CD1c-positive myeloid dendritic cell (primary cell): ENCODE results near the gene TMEM233.
A peak's percentile ranks its signal among the peaks of the same experiment; 100 is the strongest.

Source experiments
- DNase-seq: peaks from one replicate; pipeline ENCODE4 v3.0.0-alpha.2; 2016; ENCODE audit errors: extremely low spot score

Gene TMEM233

DNA sequence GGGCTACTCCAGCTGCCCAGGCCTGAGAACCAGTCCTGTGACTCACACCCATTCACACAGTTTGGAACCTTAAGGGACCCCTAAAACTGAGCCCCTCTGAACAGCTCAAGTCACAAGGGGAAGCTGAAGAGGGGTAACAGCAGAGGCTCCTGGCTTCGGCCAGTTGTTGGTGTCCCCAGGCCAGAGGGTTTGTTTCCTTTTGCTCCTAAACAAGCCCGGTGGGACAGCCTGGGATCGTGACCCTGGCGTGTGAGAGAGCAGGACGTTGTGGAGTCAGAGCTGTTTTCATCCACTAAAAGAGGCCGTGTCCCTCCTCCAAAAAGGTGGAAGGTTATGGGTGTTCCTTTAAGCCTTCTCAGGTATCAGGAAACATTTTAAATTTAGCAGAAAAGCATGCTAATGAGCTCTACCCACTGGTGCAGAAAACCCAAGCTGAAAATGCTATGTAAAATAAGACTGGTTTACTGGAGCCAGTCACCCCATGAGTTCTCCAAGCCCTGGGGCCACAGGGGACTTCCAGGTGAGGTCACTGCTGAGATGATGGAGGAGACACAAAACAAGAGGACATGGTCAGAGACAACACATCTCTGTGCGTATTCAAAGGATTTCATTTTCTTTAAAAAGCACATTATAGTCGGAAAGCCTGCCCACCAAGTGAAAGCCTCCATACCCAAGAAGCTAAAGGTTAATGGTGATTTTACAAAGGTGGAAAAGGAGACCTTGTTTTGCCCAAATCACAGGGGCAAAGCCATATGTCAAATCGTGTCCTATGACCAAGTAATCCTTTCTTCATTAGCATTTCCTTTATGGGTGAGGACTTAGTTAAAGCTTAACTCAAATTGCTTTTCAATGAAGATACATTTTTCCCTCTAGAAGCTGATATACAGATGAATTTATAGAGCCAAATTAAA lies 88.4 kb downstream of the TMEM233 start:
- peak; percentile 6 for DNase-seq

DNA sequence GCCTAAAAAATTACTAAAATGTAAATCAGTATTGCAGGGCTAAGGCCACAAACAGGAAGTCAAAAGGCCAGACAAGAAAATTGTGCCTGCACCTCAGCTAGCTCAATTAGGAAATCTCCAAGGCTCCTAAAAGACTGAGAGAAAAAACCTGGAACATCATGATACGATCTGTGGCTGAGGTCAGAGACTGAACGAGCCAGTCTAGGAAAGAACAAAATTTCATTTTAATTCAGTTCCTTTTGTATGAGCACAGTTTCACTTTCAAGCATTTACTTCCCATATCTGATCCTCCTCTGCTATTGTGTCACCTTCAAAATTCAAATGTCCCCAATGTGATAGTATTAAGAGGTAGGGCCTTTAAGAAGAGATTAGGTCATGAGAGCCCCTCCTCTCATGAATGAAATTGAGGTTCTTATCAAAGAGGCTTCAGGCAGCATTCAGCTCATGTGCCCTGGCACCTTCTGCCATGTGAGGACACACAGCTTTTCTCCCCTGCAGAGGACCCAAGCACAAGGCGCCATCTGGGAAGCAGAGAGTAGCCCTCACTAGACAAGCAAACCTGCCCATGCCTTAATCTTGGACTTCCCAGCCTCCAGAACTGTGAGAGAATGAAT lies 89.2 kb downstream of the TMEM233 start:
- peak; percentile 53 for DNase-seq

DNA sequence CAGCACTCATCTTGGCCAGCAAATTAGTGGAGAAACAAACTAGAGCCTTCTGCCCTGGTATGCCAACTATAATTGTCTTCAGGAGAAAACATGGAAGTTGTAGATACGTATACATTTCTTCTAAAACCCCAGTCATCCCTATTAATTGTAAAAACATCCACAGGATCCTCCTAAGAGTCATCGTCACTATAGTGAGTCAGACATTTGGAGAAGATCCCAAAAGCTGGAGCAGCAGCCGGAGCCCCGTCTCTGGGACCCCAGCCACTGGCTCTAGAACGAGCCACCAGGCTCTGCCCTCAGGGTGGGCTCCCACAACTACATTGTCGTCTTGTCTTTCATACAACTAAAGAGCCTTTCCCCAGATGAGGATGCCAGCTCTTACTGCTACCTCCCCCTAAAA lies 89.8 kb downstream of the TMEM233 start:
- DNase-seq, result no peak

DNA sequence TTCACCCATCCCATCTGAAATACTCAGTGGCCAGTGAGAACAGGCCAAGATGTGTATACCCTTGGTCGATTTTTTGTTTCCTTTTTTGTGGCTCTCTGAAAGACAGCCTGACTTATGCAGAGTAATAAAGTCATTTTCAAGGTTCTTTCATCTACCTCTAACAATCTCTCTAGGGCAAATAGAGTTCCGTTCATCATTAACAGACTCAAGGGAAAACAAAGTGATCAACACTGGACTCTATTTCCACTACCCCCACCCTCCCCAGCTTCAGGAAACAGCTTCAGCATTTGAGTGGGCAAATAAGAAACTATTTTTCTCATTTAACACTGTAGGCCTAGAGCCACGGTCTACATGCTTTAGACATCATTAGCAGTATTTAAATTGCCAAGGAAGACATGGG lies 90.2 kb downstream of the TMEM233 start:
- no peak for DNase-seq

DNA sequence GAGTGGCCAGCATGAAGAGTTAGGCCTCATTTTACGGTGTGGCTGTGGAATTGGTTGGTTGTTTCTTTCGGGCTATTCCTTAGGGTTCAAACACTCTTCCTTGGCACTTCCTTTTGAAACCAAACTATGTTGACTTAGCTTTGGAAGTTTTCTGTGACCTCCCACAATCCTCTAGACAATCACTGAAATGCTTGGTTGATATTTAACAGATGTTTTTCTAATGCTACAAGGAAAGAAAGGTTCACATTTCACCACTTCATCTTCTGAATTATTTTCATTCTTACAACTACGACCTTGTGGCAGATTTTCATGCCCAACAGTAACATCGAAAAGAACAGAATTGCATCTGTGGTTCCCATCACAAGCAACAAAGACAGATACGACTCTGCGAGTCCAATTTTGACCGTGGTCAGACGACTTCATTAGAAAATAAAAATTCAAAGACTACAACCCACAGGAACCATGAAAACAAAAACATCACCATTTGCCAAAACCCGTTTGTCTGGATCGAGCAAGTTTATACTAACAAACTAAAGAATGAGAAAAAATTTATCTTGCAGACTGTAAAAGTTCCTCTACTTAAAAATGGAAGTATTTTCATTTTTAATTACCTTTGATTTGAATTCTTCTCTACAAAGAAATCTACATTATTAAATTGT lies 91.3 kb downstream of the TMEM233 start:
- no peak for DNase-seq

DNA sequence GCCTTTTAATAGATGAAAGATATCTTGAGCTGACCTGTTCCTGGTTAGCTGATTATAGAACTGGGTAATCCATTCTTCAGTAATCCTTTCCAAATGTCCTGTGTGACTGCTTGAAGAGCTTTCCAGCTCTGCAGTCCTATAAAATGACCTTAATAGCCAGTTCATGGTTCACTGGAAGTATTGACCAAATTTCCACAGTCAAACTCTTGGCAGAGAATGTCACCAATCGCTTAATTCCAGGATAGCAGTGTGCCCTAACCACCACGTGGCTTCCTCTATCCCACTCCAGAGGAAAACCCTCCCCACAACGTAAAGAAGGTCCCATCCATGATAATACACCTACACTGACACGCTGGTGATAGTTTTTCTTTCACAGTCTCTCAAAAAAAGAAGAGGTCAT lies 91.8 kb downstream of the TMEM233 start:
- DNase-seq, result no peak

DNA sequence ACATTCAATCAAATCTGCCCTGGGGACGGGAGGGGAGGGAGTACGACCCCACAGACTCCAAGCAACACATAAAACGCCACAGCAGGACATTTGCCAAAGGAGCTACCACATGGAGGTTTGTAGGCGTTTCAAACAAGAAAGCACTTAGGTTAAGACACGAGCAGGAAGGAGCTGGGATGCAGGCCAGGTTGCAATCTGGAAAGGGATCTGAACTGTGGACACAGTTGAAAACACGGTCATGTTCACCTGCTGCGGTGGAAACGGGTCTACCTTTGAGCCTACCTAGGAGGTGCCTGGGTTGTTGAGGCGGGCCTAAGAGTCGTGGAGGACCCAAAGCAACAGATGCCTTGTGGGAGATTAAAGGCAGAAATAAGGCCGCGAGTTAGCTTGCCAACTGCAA lies 92.8 kb downstream of the TMEM233 start:
- no peak for DNase-seq

DNA sequence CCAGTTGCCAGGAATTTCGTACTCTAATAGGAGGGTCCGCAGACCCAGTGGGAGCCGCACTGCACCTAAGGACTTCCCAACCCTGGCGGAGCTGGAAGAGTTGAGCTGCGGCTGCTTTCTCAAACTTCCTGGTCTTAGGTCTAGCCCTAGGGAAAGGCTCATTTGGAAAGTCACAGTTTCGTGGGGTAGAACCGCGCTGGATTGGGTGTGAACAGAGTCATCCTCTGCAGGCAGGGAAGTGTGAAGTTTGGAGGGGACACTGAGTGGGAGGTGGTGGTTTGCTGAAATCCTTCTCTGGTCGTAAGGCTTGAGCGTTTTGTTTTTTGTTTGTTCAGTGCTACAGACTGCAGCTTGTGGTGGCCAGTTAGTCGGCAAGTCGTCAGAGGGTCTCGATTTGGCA lies 93.2 kb downstream of the TMEM233 start:
- no peak for DNase-seq

DNA sequence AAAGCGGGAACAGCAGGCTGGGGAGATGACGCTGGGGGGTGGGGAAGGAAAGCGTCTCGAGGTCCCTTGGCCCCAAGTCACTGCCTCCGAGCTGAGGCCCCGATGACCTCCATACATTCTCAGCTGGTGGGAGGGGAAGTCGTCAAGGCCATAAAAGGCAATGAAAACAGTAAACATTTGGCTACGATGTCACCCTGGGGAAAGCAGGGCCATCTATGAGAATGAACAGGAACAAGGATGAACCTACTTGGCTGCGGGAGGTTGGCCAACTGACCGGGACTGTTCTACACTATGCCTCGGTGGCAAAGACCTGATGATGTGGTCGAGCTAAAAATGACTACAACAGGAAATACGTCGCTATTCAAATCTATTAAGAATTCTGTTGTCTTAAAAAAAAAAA lies 93.8 kb downstream of the TMEM233 start:
- no peak for DNase-seq

DNA sequence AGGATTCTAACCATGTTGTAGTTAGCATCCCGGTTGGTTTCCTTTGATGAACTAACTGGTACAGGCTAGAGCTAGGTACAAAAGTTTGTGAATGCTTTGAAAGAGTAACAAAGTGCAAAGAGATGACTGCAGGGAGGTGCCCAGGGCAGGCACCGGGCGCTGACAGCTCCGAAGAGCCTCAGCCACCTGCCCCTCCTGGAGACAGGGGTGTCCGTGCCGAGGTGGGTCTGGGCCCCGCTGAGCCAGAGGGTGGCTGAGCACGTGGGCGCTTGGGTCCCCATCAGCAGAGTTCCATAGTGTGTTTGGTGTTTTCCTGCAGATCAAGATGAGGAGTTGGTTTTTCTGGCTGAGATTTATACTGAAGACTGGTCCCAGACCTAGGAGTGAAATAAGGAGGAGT lies 94.3 kb downstream of the TMEM233 start:
- DNase-seq, result no peak

DNA sequence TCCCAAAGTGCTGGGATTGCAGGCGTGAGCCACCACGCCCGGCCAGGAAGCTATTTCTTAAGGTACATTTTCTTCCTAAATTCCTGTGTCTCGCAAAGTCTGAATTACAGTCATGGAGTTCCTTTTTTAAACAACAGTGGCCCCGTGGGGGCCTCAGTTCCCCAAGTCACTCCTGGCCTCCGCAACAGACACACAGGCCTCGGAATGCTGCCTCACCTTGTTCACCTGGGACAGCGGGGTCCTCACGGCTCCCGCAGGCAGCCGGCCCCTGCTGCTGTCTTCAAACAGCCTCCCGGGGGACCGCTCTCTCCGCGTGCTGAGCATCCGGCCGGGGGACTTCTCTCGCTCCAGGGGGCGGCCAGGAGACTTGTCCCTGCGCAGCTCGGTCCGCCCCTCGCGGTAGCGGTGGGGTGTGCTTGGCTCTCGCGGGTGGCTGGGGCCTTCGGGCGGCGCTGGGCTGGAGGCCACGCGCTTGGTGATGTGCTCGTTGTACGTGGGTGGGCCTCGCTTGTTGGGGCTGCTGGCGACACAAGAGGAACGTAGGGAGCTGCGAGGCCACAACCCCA lies 96.4 kb downstream of the TMEM233 start:
- DNase-seq, result no peak

DNA sequence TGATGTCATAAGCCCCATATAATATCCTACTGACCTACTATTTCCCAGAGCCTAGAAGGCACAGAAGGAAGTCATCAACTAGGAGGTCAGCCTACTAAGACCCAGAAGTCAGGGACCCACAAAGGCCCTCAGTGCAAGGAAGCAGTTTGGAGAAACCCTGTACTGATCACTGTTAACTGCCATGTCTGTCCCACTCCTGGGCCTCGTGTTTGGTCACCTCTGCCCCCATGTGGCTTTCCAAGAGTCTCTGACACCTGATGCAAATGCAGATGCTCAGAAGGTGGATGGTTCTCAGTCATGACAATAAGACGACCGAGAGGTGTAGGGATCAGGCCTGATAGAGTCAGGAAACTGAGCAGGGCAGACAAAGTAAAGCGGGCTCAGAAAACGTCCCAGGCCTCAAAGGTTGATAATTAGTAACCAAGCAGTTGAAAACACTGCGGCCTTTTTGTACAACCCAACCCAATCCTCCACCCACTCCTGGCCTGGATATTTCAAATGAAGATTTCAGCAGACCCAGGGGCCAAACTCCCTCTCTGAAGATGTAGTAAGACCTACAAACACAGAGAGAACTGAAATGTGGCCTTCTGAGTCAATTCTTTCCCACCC lies 97.7 kb downstream of the TMEM233 start:
- no peak for DNase-seq

DNA sequence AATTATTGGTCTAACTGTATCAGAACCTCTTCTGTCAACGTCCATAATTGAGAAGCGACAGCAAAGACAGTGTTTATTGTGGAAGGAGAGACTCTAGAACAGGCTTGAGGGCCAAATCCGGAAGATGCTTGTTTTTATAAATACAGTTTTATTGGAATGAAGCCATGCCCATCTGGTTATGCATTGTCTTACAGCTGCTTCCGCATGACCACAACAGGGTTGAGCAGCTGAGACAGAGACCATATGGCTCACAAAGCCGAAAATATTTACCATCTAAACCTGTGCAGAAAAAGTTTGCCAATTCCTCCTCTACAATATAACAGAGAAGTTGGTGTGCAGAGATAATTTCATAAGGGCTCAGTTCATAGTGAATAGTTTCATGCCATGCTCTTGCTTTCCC lies 98.8 kb downstream of the TMEM233 start:
- DNase-seq, result no peak
